MCF 10A (cell line): ENCODE measurements around the gene PLCB1. TPM values are rescaled to one million over a fixed set of nuclear protein-coding genes. Genes with fewer than 3 reads are reported as not detected.

Experiments
- BruUV-seq: library from RNA; stranded (reverse); fragments of 400-500 nt; replicated peaks from 2 replicates; lab custom pipeline; 2021; lab: Mats Ljungman, UMichigan
- CTCF ChIA-PET: fragments of 300-600 bp; sonication (Branson Sonifier 250); formaldehyde crosslinking; extraction: SDS; loops from one replicate; lab custom pipeline; 2021; ENCODE audit warnings: antibody characterized with exemption, inconsistent platforms; lab: Yijun Ruan, JAX
- POLR2A ChIA-PET: fragments of 300-600, 350-650 bp; sonication (Branson Sonifier 250); formaldehyde crosslinking; extraction: SDS; loops from one replicate; lab custom pipeline; 2020; ENCODE audit warnings: antibody characterized with exemption, inconsistent platforms; lab: Yijun Ruan, JAX
- DNase-seq: peaks from one replicate; pipeline ENCODE4 v3.0.0-alpha.2; 2018; ENCODE audit not compliant: unreplicated experiment
- H3K27ac Mint-ChIP-seq: one replicate; pipeline ENCODE4 v1.8.0; 2022; ENCODE audit warnings: mild to moderate bottlenecking, low read depth, mixed read lengths; ENCODE audit not compliant: unreplicated experiment
- H3K27me3 Mint-ChIP-seq: one replicate; pipeline ENCODE4 v1.8.0; 2022; ENCODE audit warnings: mixed read lengths; ENCODE audit not compliant: insufficient read depth, unreplicated experiment
- H3K36me3 Mint-ChIP-seq: one replicate; pipeline ENCODE4 v1.8.0; 2022; ENCODE audit warnings: mild to moderate bottlenecking, moderate library complexity, mixed read lengths; ENCODE audit not compliant: insufficient read depth, unreplicated experiment
- H3K4me1 Mint-ChIP-seq: one replicate; pipeline ENCODE4 v1.8.0; 2022; ENCODE audit warnings: mixed read lengths; ENCODE audit not compliant: insufficient read depth, unreplicated experiment
- H3K4me3 Mint-ChIP-seq: one replicate; pipeline ENCODE4 v1.8.0; 2022; ENCODE audit warnings: mild to moderate bottlenecking, moderate library complexity, mixed read lengths; ENCODE audit not compliant: unreplicated experiment
- H3K9me3 Mint-ChIP-seq: one replicate; pipeline ENCODE4 v1.8.0; 2022; ENCODE audit warnings: mixed read lengths; ENCODE audit not compliant: unreplicated experiment
- intact Hi-C: fragments of 100-400 bp; cut with micrococcal nuclease; formaldehyde crosslinking; loops from 2 replicates; pipeline ENCODE4 v1.14.1; 2022
- total RNA-seq: library from RNA; stranded (reverse); gene quantifications from 2 replicates; pipeline ENCODE4 v1.2.3, GENCODE V29; 2022
- TF ChIP-seq, protein P1 (sequence below): fragments of 200-600 bp; IDR thresholded peaks from one replicate; pipeline ENCODE4 v1.8.0; 2022; ENCODE audit warnings: antibody characterized with exemption, mild to moderate bottlenecking; ENCODE audit not compliant: unreplicated experiment

Gene PLCB1
- total RNA-seq, 1 experiment from 2014 or later: 5.9 TPM

DNA sequence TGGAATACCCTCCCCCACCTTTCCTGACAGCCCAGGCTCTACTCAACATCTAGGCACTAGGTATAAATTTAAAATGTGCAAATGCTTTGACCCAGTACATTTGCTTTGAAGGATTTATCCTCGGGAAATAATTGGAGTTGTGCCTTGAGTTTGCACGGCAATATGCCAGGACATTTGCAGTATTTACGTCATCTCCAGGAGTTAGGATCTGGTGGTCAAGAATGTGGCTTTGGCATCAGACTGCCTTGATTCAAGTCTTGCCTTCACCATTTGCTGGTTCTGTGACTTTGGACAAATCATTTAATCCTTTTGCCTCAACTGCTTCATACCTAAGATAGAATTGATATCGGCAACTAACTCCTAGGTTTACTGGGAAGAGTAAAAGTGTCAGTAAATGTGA lies 169.6 kb downstream of the PLCB1 start:
- TF ChIP-seq, protein P1, sequence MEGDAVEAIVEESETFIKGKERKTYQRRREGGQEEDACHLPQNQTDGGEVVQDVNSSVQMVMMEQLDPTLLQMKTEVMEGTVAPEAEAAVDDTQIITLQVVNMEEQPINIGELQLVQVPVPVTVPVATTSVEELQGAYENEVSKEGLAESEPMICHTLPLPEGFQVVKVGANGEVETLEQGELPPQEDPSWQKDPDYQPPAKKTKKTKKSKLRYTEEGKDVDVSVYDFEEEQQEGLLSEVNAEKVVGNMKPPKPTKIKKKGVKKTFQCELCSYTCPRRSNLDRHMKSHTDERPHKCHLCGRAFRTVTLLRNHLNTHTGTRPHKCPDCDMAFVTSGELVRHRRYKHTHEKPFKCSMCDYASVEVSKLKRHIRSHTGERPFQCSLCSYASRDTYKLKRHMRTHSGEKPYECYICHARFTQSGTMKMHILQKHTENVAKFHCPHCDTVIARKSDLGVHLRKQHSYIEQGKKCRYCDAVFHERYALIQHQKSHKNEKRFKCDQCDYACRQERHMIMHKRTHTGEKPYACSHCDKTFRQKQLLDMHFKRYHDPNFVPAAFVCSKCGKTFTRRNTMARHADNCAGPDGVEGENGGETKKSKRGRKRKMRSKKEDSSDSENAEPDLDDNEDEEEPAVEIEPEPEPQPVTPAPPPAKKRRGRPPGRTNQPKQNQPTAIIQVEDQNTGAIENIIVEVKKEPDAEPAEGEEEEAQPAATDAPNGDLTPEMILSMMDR: no peak
- intact Hi-C loops: loop anchor here (5.0 kb wide), 1 partner anchor 259 kb away; no protein-coding TSS in a partner anchor
- Mint-ChIP-seq H3K27me3 (no peaks in the 10 kb centered on the region), H3K27ac (no peak overlapping the region), H3K9me3 (no peaks in the 10 kb centered on the region), H3K4me3 (no peak overlapping the region), H3K36me3 (no peaks in the 10 kb centered on the region), H3K4me1 (no peaks in the 10 kb centered on the region)
- BruUV-seq: no TSS peak
- ChIA-PET CTCF (interaction anchor here (2.5 kb wide), 1 partner anchor 420 kb away, joined by 14 read pairs; no protein-coding TSS in a partner anchor), POLR2A (interaction anchor here (1.2 kb wide), 1 partner anchor 9 kb away, joined by 5 read pairs; no protein-coding TSS in a partner anchor)
- peak; percentile 21 for DNase-seq

DNA sequence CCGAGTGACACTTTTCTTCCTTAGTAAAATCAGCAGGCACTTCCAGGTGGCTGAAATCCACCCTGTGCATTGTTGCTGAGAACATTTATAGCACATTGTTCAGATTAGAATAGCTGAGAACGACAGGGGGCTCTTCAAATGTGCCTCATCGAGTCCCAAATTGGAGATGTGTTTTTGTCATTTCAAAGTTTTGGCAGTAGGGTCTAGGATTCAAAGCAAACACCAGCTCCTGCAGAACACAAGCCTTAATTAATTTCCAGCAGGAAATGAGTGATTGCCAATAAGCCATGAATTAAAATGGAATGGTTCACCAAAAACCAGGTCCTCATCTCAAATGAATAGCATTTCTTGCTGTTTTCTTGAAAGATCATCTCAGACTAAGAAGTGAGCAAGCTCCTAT lies 171.6 kb downstream of the PLCB1 start:
- POLR2A ChIA-PET: no interaction called here
- intact Hi-C loops: loop anchor here (5.0 kb wide), 1 partner anchor 261 kb away; no protein-coding TSS in a partner anchor
- Mint-ChIP-seq H3K27ac (no peak overlapping the region), H3K36me3 (no peaks in the 10 kb centered on the region), H3K27me3 (no peaks in the 10 kb centered on the region), H3K4me1 (no peaks in the 10 kb centered on the region), H3K4me3 (no peak overlapping the region), H3K9me3 (no peaks in the 10 kb centered on the region)
- no peak for DNase-seq
- no TSS peak for BruUV-seq
- TF ChIP-seq, protein P1: no peak
- CTCF ChIA-PET: interaction anchor here (0.6 to 2.5 kb wide), 8 partner anchors 12 to 1551 kb away, joined by 3 to 14 read pairs (median 4); no protein-coding TSS in a partner anchor

DNA sequence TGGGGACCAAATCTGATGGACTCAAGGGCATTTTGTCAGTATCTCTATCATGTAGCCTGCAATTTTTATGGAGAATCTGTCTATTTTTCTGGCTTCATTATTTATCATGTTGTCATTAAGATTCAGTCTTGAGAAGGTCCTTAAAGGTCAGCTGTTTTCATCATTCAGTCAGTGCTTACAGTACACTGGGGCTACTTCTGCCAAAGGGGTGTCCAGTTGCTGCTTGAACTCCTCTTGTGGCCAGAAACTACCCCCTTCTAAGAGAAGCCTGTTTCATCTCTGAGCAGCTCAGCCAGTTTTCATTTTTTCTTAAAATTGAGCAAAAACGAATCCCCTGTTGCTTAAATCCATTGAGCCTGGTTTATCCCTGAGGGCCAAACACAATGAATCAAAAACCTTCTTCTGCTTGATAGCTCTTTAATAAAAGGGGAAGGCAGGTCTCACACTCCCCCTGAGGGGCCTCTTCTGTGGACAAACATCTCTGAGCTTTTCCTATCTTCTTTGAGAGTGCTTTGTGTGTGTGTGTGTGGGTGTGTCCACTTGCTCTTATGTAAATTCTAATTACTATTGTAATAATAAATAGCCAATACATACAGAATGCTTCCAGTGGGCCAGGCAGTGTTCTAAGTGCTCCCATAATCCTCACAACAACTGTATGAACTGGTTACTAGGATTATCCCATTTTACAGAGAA lies 172.2 kb downstream of the PLCB1 start:
- ChIA-PET POLR2A (no interaction called here), CTCF (interaction anchor here (0.6 to 2.5 kb wide), 9 partner anchors 11 to 1552 kb away, joined by 3 to 14 read pairs (median 3); no protein-coding TSS in a partner anchor)
- H3K27me3 Mint-ChIP-seq: no peaks in the 10 kb centered on the region

More for the DNA sequence above, 172.2 kb downstream of the PLCB1 start:
- Mint-ChIP-seq H3K4me1 (no peaks in the 10 kb centered on the region), H3K9me3 (no peaks in the 10 kb centered on the region), H3K27ac (no peak overlapping the region), H3K36me3 (no peaks in the 10 kb centered on the region), H3K4me3 (no peak overlapping the region)
- TF ChIP-seq, protein P1: no peak
- intact Hi-C loops: loop anchor here (5.0 kb wide), 1 partner anchor 262 kb away; no protein-coding TSS in a partner anchor
- DNase-seq: no peak
- no TSS peak for BruUV-seq
